Hematopoietic multipotent progenitor cell treated with erythropoietin and hydrocortisone succinate and interleukin-3 and kit ligand, for 8 days (in vitro differentiated cells): ENCODE measurements around the gene TAS2R60.
"Not testable (repeated sequence)": the region's sequence is repeated elsewhere in the genome, so short reads cannot be mapped to it uniquely, and the experiment has no call there.

Source experiments
- DNase-seq: peaks from one replicate; pipeline ENCODE4 v3.0.0-alpha.2; 2015

TAS2R60 gene

GRCh38 chr7:143479055-143479766 lies 36.0 kb downstream of the TAS2R60 start:
- DNase-seq, result no peak

GRCh38 chr7:143480501-143480900 lies 37.2 kb downstream of the TAS2R60 start:
- no peak for DNase-seq

- no peak for DNase-seq
Observed at GRCh38 chr7:143484119-143484518, 40.9 kb downstream of the TAS2R60 start.

- no peak for DNase-seq
Observed at GRCh38 chr7:143485094-143485493, 41.8 kb downstream of the TAS2R60 start.

- no peak for DNase-seq
Observed at GRCh38 chr7:143485500-143485899, 42.2 kb downstream of the TAS2R60 start.

- not testable (repeated sequence) for DNase-seq
Observed at GRCh38 chr7:143486266-143486665, 43.0 kb downstream of the TAS2R60 start.

GRCh38 chr7:143487061-143487460 lies 43.8 kb downstream of the TAS2R60 start:
- DNase-seq, result no peak

- peak; percentile 44 for DNase-seq
Observed at GRCh38 chr7:143487566-143487965, 44.3 kb downstream of the TAS2R60 start.

GRCh38 chr7:143490717-143491306 lies 47.6 kb downstream of the TAS2R60 start:
- peak; percentile 45 for DNase-seq

- no peak for DNase-seq
Observed at GRCh38 chr7:143492043-143492471, 48.8 kb downstream of the TAS2R60 start.

- no peak for DNase-seq
Observed at GRCh38 chr7:143492799-143493739, 49.8 kb downstream of the TAS2R60 start.

GRCh38 chr7:143493751-143494150 lies 50.5 kb downstream of the TAS2R60 start:
- DNase-seq, result no peak
